Measurements from ENCODE around the gene INSR.
A peak's percentile ranks its signal among the peaks of the same experiment; 100 is the strongest.
"Not testable (repeated sequence)": the region's sequence is repeated elsewhere in the genome, so short reads cannot be mapped to it uniquely, and the experiment has no call there.

INSR gene

DNA sequence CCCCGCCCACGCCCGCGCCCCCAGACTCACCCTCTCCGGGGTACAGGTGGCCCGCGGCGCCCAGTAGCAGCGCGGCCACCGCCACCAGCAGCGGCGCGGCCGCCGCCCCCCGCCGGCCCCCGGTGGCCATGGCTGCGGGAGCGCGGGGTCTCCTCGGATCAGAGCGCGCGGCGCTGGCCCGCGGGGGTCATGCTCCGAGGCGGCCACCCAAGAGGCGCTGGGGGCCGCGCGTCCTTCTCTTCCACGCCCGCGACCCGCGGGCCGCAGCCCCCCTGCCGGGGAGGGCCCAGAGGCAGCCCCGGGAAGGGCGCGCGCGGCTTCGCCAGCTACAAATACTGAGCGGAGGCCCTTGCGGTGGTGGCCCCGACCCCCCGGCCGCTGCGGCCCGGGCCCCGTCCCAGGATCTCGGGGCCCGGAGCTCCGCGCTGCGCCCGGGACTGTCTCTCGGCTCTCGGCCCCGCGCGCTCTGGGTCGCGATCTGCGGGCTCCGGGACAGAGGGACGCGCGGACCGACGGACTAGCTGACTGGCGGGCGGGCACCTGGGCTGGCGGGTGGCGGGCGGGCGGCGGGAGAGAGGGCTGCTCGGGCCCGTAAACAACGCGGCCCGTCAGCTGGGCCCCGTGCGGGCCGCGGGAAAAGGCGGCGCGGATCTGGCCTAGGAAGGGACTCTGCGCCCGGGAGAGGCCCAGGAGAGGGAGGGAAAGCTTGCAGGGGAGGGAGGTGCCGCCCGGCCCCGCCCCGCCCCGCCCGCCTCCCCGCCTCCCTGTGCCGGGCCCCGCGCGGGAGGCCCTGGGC is at the start of gene INSR:
TSS of gene INSR (minus strand) at position 653 of the 796 bp plus-strand sequence. CDS start at position 130, 523 bp downstream.
- DNase-seq (ENCODE audit: low read depth in 2 of 2) = peak; percentile 52 to 67

DNA sequence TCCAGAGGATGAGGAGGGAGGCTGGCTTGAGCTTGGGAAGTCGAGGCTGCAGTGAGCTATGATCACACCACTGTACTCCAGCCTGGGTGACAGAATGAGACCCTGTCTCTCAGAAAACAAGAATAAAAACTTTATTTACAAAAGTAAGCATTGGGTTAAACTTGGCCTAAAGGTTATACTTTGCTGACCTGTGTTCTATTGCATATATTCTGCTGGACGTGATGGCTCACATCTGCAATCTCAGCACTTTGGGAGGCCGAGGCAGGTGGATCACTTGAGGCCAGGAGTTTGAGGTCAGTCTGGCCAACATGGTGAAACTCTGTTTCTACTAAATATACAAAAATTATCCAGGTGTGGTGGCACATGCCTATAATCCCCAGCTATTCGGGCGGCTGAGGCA is 47.9 kb upstream of the INSR start:
- no peak for DNase-seq (ENCODE audit: low read depth in 2 of 2)

DNA sequence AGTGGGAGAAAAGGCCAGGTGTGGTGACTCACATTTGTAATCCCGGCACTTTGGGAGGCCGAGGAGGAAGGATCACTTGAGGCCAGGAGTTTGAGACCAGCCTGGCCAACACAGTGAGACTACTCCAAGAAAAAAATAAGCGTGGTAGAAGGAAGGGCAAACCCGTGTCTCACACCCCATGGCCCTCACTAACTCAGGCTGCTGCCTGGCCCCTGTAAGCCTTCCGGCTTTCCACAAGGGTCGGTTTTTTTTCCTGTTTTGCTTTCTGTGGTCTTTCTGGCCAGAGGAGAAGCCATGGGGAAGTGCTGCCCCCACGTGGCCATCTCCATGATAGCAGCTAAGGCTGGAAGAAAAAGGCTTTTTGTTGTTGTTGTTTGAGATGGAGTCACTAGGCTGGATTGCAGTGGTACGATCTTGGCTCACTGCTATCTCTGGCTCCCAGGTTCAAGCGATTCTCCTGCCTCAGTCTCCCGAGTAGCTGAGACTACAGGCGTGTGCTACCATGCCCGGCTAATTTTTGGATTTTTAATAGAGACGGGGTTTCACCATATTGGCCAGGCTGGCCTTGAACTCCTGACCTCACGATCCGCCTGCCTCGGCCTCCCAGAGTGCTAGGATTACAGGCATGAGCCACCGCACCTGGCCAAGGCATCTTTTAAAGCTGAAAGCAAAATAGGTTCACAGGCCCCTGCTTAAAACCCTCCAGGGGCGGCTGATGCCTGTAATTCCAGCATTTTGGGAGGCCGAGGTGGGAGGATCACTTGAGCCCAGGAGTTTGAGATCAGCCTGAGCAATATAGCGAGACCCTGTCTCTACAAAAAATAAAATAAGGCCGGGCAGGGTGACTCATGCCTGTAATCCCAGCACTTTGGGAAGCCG is 47.0 kb upstream of the INSR start:
- peak; percentile 73 to 86 for DNase-seq (ENCODE audit: low read depth in 2 of 2)

- DNase-seq (ENCODE audit: low read depth in 2 of 2) = no peak
Measured at GRCh38 chr19:7337380-7338194, 43.4 kb upstream of the INSR start.

DNA sequence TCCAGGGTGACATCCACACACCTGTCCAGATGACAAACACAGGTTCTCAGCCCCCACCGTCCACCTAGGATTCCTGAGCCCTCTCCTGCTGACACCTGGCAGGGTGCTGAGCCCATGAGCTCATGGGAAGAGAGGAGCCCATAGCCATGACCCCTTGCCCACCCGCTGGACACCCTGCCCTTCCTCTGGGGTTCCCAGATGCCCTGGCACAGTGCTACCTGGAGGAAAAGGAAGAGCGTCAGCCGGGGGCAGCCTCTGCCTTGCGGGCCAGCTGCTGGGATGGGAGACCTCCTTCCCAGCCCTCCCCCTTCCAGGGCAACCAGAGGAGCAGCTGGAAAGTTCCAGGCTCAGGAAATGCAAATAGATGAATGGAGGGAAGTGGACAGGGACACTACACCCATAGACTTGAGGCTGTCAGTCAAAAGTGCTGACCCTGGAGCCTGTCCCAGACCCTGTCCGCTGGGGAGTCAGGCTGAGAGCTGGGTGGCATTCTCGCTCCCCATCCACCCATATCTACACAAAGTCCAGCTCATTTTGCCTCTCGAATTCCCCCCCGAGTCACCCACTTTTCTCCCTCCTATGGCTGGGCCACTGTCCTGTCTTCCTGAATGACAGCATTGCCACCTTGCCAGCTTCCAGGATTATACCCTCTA is 42.2 kb upstream of the INSR start:
- DNase-seq (ENCODE audit: low read depth in 2 of 2) = no peak

DNA sequence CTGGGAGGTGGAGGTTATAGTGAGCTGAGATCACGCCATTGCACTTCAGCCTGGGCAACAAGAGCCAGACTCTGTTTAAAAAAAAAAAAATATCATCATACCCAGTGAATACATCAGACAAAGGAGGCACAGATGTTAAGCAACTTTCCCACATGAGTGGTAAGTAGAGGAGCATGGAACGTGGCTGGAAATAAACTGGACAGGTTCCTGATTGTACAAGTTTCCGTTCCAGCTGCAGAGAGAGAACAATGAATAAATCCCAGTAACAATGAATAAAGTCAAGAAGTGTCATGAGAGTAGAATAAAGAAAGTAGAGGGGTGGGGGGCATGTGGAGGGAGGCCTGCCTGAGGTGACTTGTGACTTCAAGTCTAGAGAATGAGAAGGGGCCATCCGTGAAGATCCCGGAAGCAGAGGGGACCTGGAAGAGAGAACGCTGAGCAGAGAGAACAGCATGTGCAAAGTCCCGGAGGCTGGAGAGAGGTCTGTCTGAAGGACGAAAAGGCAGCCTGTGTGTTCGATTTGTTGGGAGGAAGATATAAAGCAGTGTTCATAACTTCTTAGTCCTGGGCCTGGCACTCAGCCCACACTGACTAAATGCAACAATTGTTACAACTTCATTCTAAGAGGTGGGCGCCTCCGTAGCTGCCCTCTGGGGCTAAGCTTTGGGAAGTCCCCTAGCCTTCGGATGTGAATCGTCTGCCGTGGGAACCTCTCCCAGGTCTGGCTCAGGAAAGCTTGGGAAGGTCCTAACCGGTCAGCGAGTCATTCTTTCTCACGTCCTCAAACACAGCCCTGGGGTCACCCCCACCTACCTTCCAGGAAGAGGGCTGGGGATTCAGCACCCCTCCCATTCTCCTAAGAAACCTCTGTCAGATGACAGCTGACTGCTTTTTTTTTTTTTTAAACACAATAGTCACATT is 39.2 kb upstream of the INSR start:
- no peak for DNase-seq (ENCODE audit: low read depth in 2 of 2)

DNA sequence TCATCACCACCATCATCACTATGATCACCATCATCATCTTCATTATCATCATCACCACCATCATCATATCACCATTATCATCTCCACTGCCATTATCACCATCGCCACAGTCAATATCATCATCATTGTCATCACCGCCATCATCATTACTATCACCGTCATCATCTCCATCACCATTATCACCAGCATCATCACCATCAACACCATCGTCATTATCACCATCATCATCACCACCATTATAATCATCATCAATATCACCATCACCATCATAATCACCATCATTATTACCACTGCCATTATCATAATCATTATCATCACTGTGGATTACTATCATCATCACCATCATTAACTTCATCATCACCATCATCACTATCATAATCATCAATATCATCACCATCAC is 37.2 kb upstream of the INSR start:
- no peak for DNase-seq (ENCODE audit: low read depth in 2 of 2)

- no peak for DNase-seq (ENCODE audit: low read depth in 2 of 2)
Measured at GRCh38 chr19:7328647-7329046, 34.4 kb upstream of the INSR start.

DNA sequence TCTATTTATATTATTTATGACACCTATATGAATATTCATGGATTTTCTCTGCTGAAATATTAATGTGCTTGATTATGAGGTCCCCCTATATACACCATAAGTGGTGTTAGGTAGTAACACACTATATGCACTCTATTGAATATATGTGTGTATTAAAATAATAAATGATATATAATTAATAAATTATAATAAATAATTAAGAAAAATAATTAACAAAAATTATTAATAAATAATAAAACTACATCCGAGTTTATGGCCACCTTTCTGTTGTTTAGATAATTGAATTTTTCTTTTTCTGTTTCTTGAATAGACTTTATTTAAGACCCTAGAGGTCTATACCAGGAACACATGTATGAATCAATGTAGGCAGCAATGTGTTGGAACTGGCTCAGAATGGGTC is 33.6 kb upstream of the INSR start:
- no peak for DNase-seq (ENCODE audit: low read depth in 2 of 2)

GRCh38 chr19:7326105-7326877 is 32.1 kb upstream of the INSR start:
- no peak for DNase-seq (ENCODE audit: low read depth in 2 of 2)

GRCh38 chr19:7318176-7318575 is 24.0 kb upstream of the INSR start:
- no peak for DNase-seq (ENCODE audit: low read depth in 2 of 2)

- DNase-seq (ENCODE audit: low read depth in 2 of 2) = no peak
Measured at GRCh38 chr19:7312816-7313215, 18.6 kb upstream of the INSR start.

DNA sequence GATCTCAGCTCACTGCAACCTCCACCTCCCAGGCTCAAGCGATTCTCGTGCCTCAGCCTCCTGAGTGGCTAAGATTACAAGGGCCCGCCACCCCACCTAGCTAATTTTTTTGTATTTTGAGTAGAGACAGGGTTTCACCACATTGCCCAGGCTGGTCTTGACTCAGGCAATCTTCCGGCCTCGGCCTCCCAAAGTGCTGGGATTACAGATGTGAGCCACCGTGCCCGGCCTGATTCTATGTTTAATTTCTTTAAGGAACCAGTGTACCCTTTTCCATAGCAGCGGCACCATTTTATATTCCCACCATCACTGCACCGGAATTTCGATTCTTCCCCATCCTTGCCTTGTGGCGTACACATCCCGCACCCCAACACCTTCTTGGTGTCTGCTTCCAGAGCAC is 17.7 kb upstream of the INSR start:
- DNase-seq (ENCODE audit: low read depth in 2 of 2) = no peak

DNA sequence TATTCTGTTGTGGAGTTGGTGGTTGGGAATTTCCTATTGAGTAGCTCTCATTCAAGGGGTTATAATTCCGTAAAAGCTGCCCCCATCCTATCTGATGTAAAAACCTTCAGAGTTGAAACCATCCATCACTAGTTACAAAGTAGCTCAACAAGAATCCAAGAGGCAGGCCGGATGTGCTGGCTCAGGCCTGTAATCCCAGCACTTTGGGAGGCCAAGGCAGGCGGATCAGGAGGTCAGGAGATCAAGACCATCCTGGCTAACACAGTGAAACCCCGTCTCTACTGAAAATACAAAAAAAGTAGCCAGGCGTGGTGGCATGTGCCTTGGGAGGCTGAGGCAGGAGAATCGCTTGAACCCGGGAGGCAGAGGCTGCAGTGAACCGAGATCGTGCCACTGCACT is 14.1 kb upstream of the INSR start:
- DNase-seq (ENCODE audit: low read depth in 2 of 2) = not testable (repeated sequence)

GRCh38 chr19:7307590-7308218 is 13.5 kb upstream of the INSR start:
- DNase-seq (ENCODE audit: low read depth in 2 of 2) = no peak

DNA sequence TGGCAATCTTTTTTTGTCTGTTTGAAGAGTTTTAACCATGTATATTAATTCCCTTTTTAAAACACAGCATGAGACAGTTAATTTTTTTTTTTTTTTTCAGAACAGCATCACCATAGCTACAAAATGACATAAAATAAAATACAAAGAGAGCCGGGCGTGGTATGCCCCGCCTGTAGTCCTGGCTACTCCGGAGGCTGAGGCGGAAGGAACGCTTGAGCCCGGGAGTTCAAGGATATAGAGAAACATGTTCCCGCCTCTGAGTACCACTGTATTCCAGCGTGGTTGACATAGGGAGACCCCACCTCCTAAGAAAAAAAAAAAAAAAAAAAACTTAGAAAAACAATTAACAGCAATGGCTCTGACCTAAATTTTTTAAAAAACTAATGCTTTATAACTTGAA is 10.0 kb upstream of the INSR start:
- no peak for DNase-seq (ENCODE audit: low read depth in 2 of 2)

GRCh38 chr19:7303470-7303869 is 9.3 kb upstream of the INSR start:
- DNase-seq (ENCODE audit: low read depth in 2 of 2) = no peak

DNA sequence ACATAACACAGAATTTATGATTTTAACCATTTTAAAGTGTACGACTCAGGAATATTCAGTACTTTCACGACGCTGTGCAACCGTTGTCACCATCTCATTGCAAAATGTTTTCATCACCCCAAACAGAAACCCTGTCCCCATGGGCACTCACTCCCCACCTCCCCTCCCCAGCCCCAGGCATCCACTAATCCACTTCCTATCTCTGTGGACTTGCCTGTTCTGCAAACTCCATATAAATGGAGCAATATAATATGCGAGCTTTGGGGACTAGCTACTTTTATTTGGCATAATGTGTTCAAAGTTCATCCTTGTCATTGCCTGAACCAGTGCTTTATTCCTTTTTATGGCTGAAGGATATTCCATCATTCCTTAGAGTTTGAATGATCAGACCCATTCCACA is 7.3 kb upstream of the INSR start:
- DNase-seq (ENCODE audit: low read depth in 2 of 2) = no peak

DNA sequence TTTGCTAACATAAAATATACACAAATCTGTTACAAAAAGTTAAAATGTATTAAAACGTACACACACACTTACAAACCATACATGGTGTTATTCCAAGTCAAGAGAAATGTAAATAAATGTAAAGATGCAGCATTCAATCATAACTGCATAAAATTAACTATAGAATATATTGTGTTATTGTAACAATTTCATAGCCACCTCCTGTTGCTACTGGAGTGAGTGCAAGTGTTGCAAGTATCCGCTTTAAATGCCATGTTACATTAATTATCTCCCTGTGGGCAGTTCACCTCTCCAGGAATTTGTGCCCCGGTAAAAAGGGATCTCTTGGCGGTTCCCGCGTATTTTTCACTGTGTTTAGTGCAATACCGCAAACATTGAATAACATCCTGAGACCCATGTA is 3.5 kb upstream of the INSR start:
- DNase-seq (ENCODE audit: low read depth in 2 of 2) = no peak
